Muscle of arm (tissue), 12 donors: ENCODE results near the gene CACNA1D. TPM values are rescaled to one million over a fixed set of nuclear protein-coding genes. Genes with fewer than 3 reads are reported as not detected.
"Not testable (repeated sequence)": the region's sequence is repeated elsewhere in the genome, so short reads cannot be mapped to it uniquely, and the experiment has no call there.

ENCODE experiments used
- DNase-seq: peaks from one replicate; pipeline ENCODE4 v3.0.0-alpha.2; 2013
- polyA plus RNA-seq, 12 donors: library from polyadenylated mRNA; unstranded; fragments of 120-200 nt; gene quantifications; one replicate each; pipeline ENCODE4 v1.2.1, GENCODE V29; 2013; ENCODE audit not compliant: insufficient read length in 12 of 12

The CACNA1D gene
- polyA plus RNA-seq, 12 donors: 1.5 to 18.8 (median 2.2) TPM; not detected in 1

- no peak for DNase-seq
Observed at GRCh38 chr3:53614307-53614706, 119.9 kb downstream of the CACNA1D start.

- peak; percentile 43 for DNase-seq
Observed at GRCh38 chr3:53616321-53616720, 121.9 kb downstream of the CACNA1D start.

GRCh38 chr3:53616971-53617892, 122.8 kb downstream of the CACNA1D start:
- no peak for DNase-seq

- DNase-seq: no peak
Observed at GRCh38 chr3:53617893-53618523, 123.6 kb downstream of the CACNA1D start.

- no peak for DNase-seq
Observed at GRCh38 chr3:53618524-53618906, 124.1 kb downstream of the CACNA1D start.

- no peak for DNase-seq
Observed at GRCh38 chr3:53618936-53619335, 124.5 kb downstream of the CACNA1D start.

- no peak for DNase-seq
Observed at GRCh38 chr3:53624061-53624857, 129.8 kb downstream of the CACNA1D start.

- no peak for DNase-seq
Observed at GRCh38 chr3:53626876-53627275, 132.5 kb downstream of the CACNA1D start.

- DNase-seq: no peak
Observed at GRCh38 chr3:53628536-53629401, 134.4 kb downstream of the CACNA1D start.

GRCh38 chr3:53629402-53629723, 135.0 kb downstream of the CACNA1D start:
- DNase-seq: no peak

- no peak for DNase-seq
Observed at GRCh38 chr3:53630547-53630946, 136.1 kb downstream of the CACNA1D start.

GRCh38 chr3:53633197-53633787, 138.9 kb downstream of the CACNA1D start:
- DNase-seq: no peak

- DNase-seq: no peak
Observed at GRCh38 chr3:53635041-53635440, 140.6 kb downstream of the CACNA1D start.

- not testable (repeated sequence) for DNase-seq
Observed at GRCh38 chr3:53638806-53639205, 144.4 kb downstream of the CACNA1D start.

- DNase-seq: no peak
Observed at GRCh38 chr3:53641397-53641796, 147.0 kb downstream of the CACNA1D start.

- DNase-seq: no peak
Observed at GRCh38 chr3:53642211-53642610, 147.8 kb downstream of the CACNA1D start.

- no peak for DNase-seq
Observed at GRCh38 chr3:53643757-53644156, 149.3 kb downstream of the CACNA1D start.

- no peak for DNase-seq
Observed at GRCh38 chr3:53645754-53646153, 151.3 kb downstream of the CACNA1D start.

- DNase-seq: no peak
Observed at GRCh38 chr3:53646723-53647122, 152.3 kb downstream of the CACNA1D start.

GRCh38 chr3:53649816-53650215, 155.4 kb downstream of the CACNA1D start:
- no peak for DNase-seq

- no peak for DNase-seq
Observed at GRCh38 chr3:53650424-53650823, 156.0 kb downstream of the CACNA1D start.
